ENCODE results near the gene ECM2. TPM values are rescaled to one million over a fixed set of nuclear protein-coding genes. Genes with fewer than 3 reads are reported as not detected.

The ECM2 gene
- total RNA-seq, 2 donors from 2014 or later, result 1.8 to 3.2 TPM

DNA sequence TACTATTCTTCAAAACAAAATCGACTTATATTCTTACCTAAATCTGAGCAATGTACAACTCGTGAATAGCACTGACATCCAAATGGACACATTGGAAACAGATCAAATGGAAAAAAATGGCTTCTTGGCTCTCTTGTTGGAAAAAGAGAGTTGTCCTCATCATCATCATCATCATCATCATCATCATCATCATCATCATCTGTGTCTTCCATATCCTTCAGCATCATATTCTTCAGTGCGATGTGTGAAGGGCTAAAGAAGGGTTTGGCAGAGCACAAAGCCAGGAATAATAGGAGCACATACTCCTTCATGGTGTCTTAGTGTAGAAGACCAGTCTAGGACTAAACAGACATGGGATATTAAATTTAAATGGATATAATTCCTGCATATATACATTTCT lies 61.2 kb downstream of the ECM2 start:
- Histone ChIP-seq H3K4me1 (ENCODE audit: control insufficient read depth, insufficient read depth, low read length) (no peaks in the 10 kb centered on the region), H3K27me3 (ENCODE audit: control insufficient read depth, insufficient read depth, low read length, poor library complexity, severe bottlenecking) (no peaks in the 10 kb centered on the region), H3K27ac (ENCODE audit: low read depth, low read length) (no peak overlapping the region), H3K36me3 (ENCODE audit: control insufficient read depth, insufficient read depth, low read length) (no peaks in the 10 kb centered on the region), H3K4me3 (ENCODE audit: low read length) (no peak overlapping the region), H3K9ac (ENCODE audit: extremely low read depth, low read length, poor library complexity, severe bottlenecking) (no peak overlapping the region), H3K9me3 (ENCODE audit: control insufficient read depth, low read length) (no peaks in the 10 kb centered on the region)
- Mint-ChIP-seq H3K36me3 (ENCODE audit: low read depth) (no peaks in the 10 kb centered on the region), H3K4me3 (no peak overlapping the region), H3K27ac (no peak overlapping the region), H3K4me1 (peaks cover 1% of the 10 kb centered on the region), H3K27me3 (ENCODE audit: insufficient read depth) (no peaks in the 10 kb centered on the region), H3K9me3 (no peaks in the 10 kb centered on the region)
- TF ChIP-seq, protein P1, sequence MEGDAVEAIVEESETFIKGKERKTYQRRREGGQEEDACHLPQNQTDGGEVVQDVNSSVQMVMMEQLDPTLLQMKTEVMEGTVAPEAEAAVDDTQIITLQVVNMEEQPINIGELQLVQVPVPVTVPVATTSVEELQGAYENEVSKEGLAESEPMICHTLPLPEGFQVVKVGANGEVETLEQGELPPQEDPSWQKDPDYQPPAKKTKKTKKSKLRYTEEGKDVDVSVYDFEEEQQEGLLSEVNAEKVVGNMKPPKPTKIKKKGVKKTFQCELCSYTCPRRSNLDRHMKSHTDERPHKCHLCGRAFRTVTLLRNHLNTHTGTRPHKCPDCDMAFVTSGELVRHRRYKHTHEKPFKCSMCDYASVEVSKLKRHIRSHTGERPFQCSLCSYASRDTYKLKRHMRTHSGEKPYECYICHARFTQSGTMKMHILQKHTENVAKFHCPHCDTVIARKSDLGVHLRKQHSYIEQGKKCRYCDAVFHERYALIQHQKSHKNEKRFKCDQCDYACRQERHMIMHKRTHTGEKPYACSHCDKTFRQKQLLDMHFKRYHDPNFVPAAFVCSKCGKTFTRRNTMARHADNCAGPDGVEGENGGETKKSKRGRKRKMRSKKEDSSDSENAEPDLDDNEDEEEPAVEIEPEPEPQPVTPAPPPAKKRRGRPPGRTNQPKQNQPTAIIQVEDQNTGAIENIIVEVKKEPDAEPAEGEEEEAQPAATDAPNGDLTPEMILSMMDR (conservative IDR thresholded peaks at IDR 0.05), result no peak
- no peak for DNase-seq
- 88 to 95% methylated on average over 3 of the region's 3 CpGs for WGBS, 2 experiments (ENCODE audit: insufficient coverage in 1 of 2, insufficient read length in 1 of 2)

DNA sequence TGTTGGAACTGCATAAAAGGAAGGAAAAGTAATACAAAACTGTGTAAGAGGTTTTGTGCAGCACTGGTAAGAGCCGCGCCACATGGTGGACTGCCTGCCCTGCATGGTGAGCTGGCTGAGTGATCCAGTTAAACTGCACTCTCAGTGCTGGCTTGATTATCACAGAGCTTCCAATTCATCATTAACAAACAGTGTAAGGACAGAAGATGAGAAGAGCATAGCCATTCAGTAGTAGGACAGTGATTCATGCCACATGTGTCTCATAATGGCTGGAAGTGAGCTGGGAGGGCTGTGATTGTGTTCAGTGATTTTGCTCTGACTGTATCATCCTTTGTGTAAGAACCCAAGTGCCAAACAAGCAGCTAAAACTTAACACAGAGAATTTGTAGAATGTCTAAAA lies 67.6 kb downstream of the ECM2 start:
- no peak overlapping the region for H3K9ac ChIP-seq (ENCODE audit: extremely low read depth, low read length, poor library complexity, severe bottlenecking)
- Mint-ChIP-seq H3K4me3 (no peak overlapping the region), H3K36me3 (ENCODE audit: low read depth) (no peaks in the 10 kb centered on the region), H3K27ac (no peak overlapping the region), H3K27me3 (ENCODE audit: insufficient read depth) (no peaks in the 10 kb centered on the region), H3K4me1 (peaks cover 5% of the 10 kb centered on the region), H3K9me3 (no peaks in the 10 kb centered on the region)
- no peaks in the 10 kb centered on the region for H3K36me3 ChIP-seq (ENCODE audit: control insufficient read depth, insufficient read depth, low read length)
- no peak for DNase-seq
- 99% methylated on average over 2 of the region's 2 CpGs; no CpG with 5 or more reads in 1 of the 2 experiments for WGBS, 2 experiments (ENCODE audit: insufficient coverage in 1 of 2, insufficient read length in 1 of 2)
- H3K4me3 ChIP-seq (ENCODE audit: low read length), result no peak overlapping the region
- no peaks in the 10 kb centered on the region for H3K9me3 ChIP-seq (ENCODE audit: control insufficient read depth, low read length)
- H3K27me3 ChIP-seq (ENCODE audit: control insufficient read depth, insufficient read depth, low read length, poor library complexity, severe bottlenecking), result no peaks in the 10 kb centered on the region
- TF ChIP-seq, protein P1 (conservative IDR thresholded peaks at IDR 0.05), result no peak
- H3K4me1 ChIP-seq (ENCODE audit: control insufficient read depth, insufficient read depth, low read length), result no peaks in the 10 kb centered on the region
- no peak overlapping the region for H3K27ac ChIP-seq (ENCODE audit: low read depth, low read length)

DNA sequence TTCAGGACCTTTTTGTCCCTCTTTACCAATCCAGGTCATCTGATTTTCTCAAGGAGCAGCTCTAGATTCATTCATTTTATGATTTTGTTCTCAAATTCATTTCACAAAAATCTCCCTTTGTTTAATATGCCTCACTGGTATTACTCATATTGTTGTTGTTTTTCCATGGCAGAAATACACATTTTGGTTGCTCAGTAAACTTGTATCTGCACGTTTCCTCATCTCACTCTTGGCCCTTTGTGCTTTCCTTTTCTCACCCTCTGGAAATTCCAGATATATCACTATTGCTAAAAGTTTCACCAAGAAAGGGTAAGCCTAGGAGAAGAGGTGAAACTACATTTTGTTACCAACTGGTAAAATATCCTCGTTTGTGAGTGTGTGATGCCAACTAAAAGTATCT lies 68.3 kb downstream of the ECM2 start:
- H3K27ac Mint-ChIP-seq, result no peak overlapping the region
- no peaks in the 10 kb centered on the region for H3K4me1 ChIP-seq (ENCODE audit: control insufficient read depth, insufficient read depth, low read length)
- H3K9me3 ChIP-seq (ENCODE audit: control insufficient read depth, low read length), result no peaks in the 10 kb centered on the region
- no peak overlapping the region for H3K4me3 ChIP-seq (ENCODE audit: low read length)
- 94 to 100% methylated on average over 2 of the region's 2 CpGs for WGBS, 2 experiments (ENCODE audit: insufficient coverage in 1 of 2, insufficient read length in 1 of 2)
- no peak overlapping the region for H3K4me3 Mint-ChIP-seq
- no peaks in the 10 kb centered on the region for H3K27me3 ChIP-seq (ENCODE audit: control insufficient read depth, insufficient read depth, low read length, poor library complexity, severe bottlenecking)
- H3K27me3 Mint-ChIP-seq (ENCODE audit: insufficient read depth), result no peaks in the 10 kb centered on the region
- TF ChIP-seq, protein P1 (conservative IDR thresholded peaks at IDR 0.05), result no peak
- no peak overlapping the region for H3K27ac ChIP-seq (ENCODE audit: low read depth, low read length)
- H3K9ac ChIP-seq (ENCODE audit: extremely low read depth, low read length, poor library complexity, severe bottlenecking), result no peak overlapping the region
- peaks cover 5% of the 10 kb centered on the region for H3K4me1 Mint-ChIP-seq
- H3K36me3 Mint-ChIP-seq (ENCODE audit: low read depth), result no peaks in the 10 kb centered on the region
- H3K9me3 Mint-ChIP-seq, result no peaks in the 10 kb centered on the region
- H3K36me3 ChIP-seq (ENCODE audit: control insufficient read depth, insufficient read depth, low read length), result no peaks in the 10 kb centered on the region
- no peak for DNase-seq
